Activated CD4-positive, alpha-beta T cell treated with anti-CD3 and anti-CD28 coated beads for 36 hours (primary cell): ENCODE measurements around the gene C17orf67. TPM values are rescaled to one million over a fixed set of nuclear protein-coding genes. Genes with fewer than 3 reads are reported as not detected.

ENCODE experiments used
- ATAC-seq: fragments of 200-7000 bp; cut with Tn5 transposase; one replicate; pipeline ENCODE4 v1.10.0; 2021; ENCODE audit warnings: mild to moderate bottlenecking, moderate library complexity
- CTCF ChIA-PET: fragments of 350-600 bp; sonication (Branson Sonifier 250); formaldehyde crosslinking; loops from one replicate; lab custom pipeline; 2021; ENCODE audit warnings: antibody characterized with exemption; lab: Charles Lee
- POLR2A ChIA-PET: fragments of 350-600 bp; sonication (Branson Sonifier 250); formaldehyde crosslinking; loops from one replicate; lab custom pipeline; 2021; ENCODE audit warnings: antibody characterized with exemption, inconsistent platforms; lab: Charles Lee
- DNase-seq: peaks from one replicate; pipeline ENCODE4 v3.0.0-alpha.2; 2020
- H3K27ac Mint-ChIP-seq: one replicate; pipeline ENCODE4 v1.8.0; 2021; ENCODE audit warnings: mixed read lengths
- H3K27me3 Mint-ChIP-seq: one replicate; pipeline ENCODE4 v1.8.0; 2021; ENCODE audit warnings: mixed read lengths
- H3K36me3 Mint-ChIP-seq: one replicate; pipeline ENCODE4 v1.8.0; 2021; ENCODE audit warnings: low read depth, mixed read lengths
- H3K4me1 Mint-ChIP-seq: one replicate; pipeline ENCODE4 v1.8.0; 2021; ENCODE audit warnings: mixed read lengths
- H3K4me3 Mint-ChIP-seq: one replicate; pipeline ENCODE4 v1.8.0; 2021; ENCODE audit warnings: mild to moderate bottlenecking, moderate library complexity, mixed read lengths
- H3K9me3 Mint-ChIP-seq: one replicate; pipeline ENCODE4 v1.8.0; 2021; ENCODE audit warnings: low read depth, mixed read lengths
- intact Hi-C, 2 experiments: fragments of 100-400 bp; cut with DNase I in 1 of 2; cut with micrococcal nuclease in 1 of 2; formaldehyde crosslinking; loops; one replicate each; pipeline versions ENCODE4 v1.14.2 to v1.15.1; 2022 to 2024; cut with DNase I, micrococcal nuclease
- total RNA-seq, 2 experiments: library from RNA; stranded (reverse); gene quantifications; one replicate each; pipeline ENCODE4 v1.2.3, GENCODE V29; 2021

Gene C17orf67
- total RNA-seq = 1 to 10 TPM; 4.0 to 5.0 TPM

- Mint-ChIP-seq H3K27ac (peak within 1 kb of the TSS; percentile 90), H3K4me1 (peaks cover 62% of the 10 kb centered on the region), H3K27me3 (no peaks in the 10 kb centered on the region), H3K9me3 (no peaks in the 10 kb centered on the region), H3K36me3 (peaks cover 49% of the 10 kb centered on the region), H3K4me3 (peak within 1 kb of the TSS; percentile 86)
- intact Hi-C loops = loop anchor here (1.0 to 10.0 kb wide), 17 partner anchors 15 to 1683 kb away; partner anchors contain the start of genes AKAP1 (in 2 of the 2), COIL (in 2 of the 2), DYNLL2 (in 1 of the 2) and MMD (in 1 of the 2)
- POLR2A ChIA-PET = interaction anchor here (0.6 to 1.4 kb wide), 2 partner anchors 18 to 127 kb away, joined by 3 to 5 read pairs; partner anchors contain the start of gene COIL
- ATAC-seq = peak; percentile 93
- CTCF ChIA-PET = interaction anchor here (0.6 to 4.1 kb wide), 6 partner anchors 10 to 1768 kb away, joined by 3 to 26 read pairs (median 4); partner anchors contain the start of gene MRPS23
- peak; percentile 100 for DNase-seq
Measured at GRCh38 chr17:56833809-56834379, at the start of gene C17orf67, which contains the start of gene DGKE. Gene C17orf67, minus strand, starts transcription at chr17:56833920. Its CDS starts 18,110 bp downstream, at chr17:56815810. Gene DGKE, plus strand, starts transcription at chr17:56834151. Its CDS starts 645 bp downstream, at chr17:56834796.

DNA sequence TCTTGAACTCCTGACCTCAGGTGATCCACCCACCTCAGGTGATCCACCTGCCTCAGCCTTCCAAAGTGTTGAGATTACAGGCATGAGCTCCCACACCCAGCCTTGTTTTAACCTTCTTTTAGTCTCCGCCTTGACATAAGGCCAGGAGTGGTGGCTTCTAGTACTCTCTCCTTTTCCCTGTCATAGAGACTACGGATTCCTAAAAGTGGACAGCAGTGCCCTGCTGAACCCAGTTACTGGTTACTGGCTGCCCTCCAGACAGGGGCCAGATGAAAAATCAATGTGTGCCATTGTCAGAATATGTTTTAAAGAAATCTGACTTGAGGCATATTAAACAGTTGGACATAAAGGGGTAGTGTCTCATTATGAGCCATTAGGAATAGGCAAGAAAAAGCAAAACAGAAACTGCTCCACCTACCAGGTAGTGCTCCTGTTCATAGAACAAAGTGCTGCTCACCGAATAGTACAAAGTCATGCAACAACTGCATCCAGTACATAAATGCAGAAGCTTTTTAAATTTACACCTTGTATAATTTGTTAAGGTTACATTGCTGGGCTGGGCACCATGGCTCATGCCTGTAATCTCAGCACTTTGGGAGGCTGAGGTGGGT is 48.1 kb upstream of the C17orf67 start:
- ATAC-seq (no peak), DNase-seq (no peak)
- CTCF ChIA-PET = no interaction called here
- intact Hi-C loops = no loop called here
- Mint-ChIP-seq H3K27ac (no peak overlapping the region), H3K36me3 (peaks cover 9% of the 10 kb centered on the region), H3K9me3 (no peaks in the 10 kb centered on the region), H3K4me1 (no peaks in the 10 kb centered on the region), H3K27me3 (no peaks in the 10 kb centered on the region), H3K4me3 (no peak overlapping the region)
- POLR2A ChIA-PET = no interaction called here

GRCh38 chr17:56880571-56880970 is 46.9 kb upstream of the C17orf67 start:
- intact Hi-C loops = no loop called here
- H3K9me3 Mint-ChIP-seq = no peaks in the 10 kb centered on the region
- CTCF ChIA-PET = interaction anchor here (1.2 kb wide), 1 partner anchor 11 kb away, joined by 3 read pairs; no protein-coding TSS in a partner anchor
- H3K4me3 Mint-ChIP-seq = no peak overlapping the region
- H3K36me3 Mint-ChIP-seq = peaks cover 4% of the 10 kb centered on the region
- H3K27me3 Mint-ChIP-seq = peaks cover 2% of the 10 kb centered on the region
- no peak overlapping the region for H3K27ac Mint-ChIP-seq
- ATAC-seq (no peak), DNase-seq (no peak)
- POLR2A ChIA-PET = no interaction called here
- H3K4me1 Mint-ChIP-seq = no peaks in the 10 kb centered on the region

DNA sequence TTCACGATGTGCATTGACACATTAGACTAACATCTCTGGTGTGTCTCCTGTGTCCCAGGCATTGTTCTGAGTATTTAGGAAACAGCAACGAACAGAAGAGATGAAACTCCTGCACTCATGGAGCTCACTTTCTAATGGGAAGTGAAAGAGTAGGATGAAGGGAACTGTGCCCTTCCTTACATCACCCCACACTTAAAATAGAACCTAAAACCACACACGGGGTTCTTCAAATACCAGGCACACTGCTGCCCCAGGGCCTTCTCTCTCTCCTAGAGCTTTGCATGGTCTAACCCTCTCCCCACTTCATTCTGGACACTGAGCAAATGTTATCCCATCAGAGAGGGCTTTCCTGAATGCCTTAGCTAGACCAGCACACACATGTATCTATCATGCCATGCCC is 46.4 kb upstream of the C17orf67 start:
- peaks cover under 1% of the 10 kb centered on the region for H3K36me3 Mint-ChIP-seq
- no peak overlapping the region for H3K27ac Mint-ChIP-seq
- CTCF ChIA-PET = interaction anchor here (1.0 to 1.2 kb wide), 2 partner anchors 11 to 37 kb away, joined by 3 read pairs; no protein-coding TSS in a partner anchor
- POLR2A ChIA-PET = no interaction called here
- no peaks in the 10 kb centered on the region for H3K9me3 Mint-ChIP-seq
- intact Hi-C loops = no loop called here
- ATAC-seq = no peak
- H3K27me3 Mint-ChIP-seq = peaks cover 2% of the 10 kb centered on the region
- H3K4me1 Mint-ChIP-seq = no peaks in the 10 kb centered on the region
- H3K4me3 Mint-ChIP-seq = no peak overlapping the region
- DNase-seq = no peak

GRCh38 chr17:56879280-56879679 is 45.6 kb upstream of the C17orf67 start:
- ATAC-seq (no peak), DNase-seq (no peak)
- no peak overlapping the region for H3K27ac Mint-ChIP-seq
- H3K4me3 Mint-ChIP-seq = no peak overlapping the region
- H3K36me3 Mint-ChIP-seq = no peaks in the 10 kb centered on the region
- POLR2A ChIA-PET = no interaction called here
- no peaks in the 10 kb centered on the region for H3K9me3 Mint-ChIP-seq
- CTCF ChIA-PET = interaction anchor here (1.0 to 1.3 kb wide), 3 partner anchors 12 to 36 kb away, joined by 3 to 4 read pairs (median 3); no protein-coding TSS in a partner anchor
- H3K27me3 Mint-ChIP-seq = peaks cover 2% of the 10 kb centered on the region
- intact Hi-C loops = no loop called here
- no peaks in the 10 kb centered on the region for H3K4me1 Mint-ChIP-seq

DNA sequence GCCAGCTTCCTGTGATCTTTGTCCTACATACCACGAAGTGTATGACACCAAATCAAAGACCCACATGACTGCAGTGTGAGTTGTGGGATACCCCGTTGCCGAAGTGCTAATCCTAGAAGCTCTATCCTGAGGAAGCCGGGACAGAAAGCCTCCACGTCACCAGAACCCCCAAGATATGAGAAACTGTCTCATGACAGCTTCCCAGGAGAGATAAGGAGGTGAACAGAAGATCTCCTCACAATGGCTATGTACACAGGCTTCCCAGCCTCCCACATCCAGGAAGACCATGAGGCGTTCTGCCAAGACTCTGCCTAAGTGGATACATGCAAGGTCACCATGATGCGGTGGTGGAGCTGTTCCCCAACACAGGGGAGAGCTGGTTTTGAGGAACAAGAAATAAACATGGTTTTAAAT is 43.1 kb upstream of the C17orf67 start:
- H3K4me3 Mint-ChIP-seq = no peak overlapping the region
- H3K36me3 Mint-ChIP-seq = no peaks in the 10 kb centered on the region
- ATAC-seq = no peak
- H3K4me1 Mint-ChIP-seq = no peaks in the 10 kb centered on the region
- CTCF ChIA-PET = interaction anchor here (1.1 to 1.9 kb wide), 2 partner anchors 28 to 57 kb away, joined by 3 to 5 read pairs; no protein-coding TSS in a partner anchor
- no peak overlapping the region for H3K27ac Mint-ChIP-seq
- intact Hi-C loops = no loop called here
- POLR2A ChIA-PET = interaction anchor here (0.7 kb wide), 1 partner anchor 22 kb away, joined by 3 read pairs; no protein-coding TSS in a partner anchor
- peaks cover 4% of the 10 kb centered on the region for H3K27me3 Mint-ChIP-seq
- no peak for DNase-seq
- H3K9me3 Mint-ChIP-seq = no peaks in the 10 kb centered on the region

- peak; percentile 82 for ATAC-seq
- intact Hi-C loops = loop anchor here in 1 of 2 experiments (1.0 kb wide), 2 partner anchors 36 to 49 kb away; partner anchors contain the start of gene DGKE
- CTCF ChIA-PET = interaction anchor here (0.6 to 4.0 kb wide), 7 partner anchors 16 to 50 kb away, joined by 3 to 17 read pairs (median 3); no protein-coding TSS in a partner anchor
- POLR2A ChIA-PET = interaction anchor here (0.6 to 0.8 kb wide), 3 partner anchors 25 to 262 kb away, joined by 3 read pairs; partner anchors contain the start of gene SCPEP1
- Mint-ChIP-seq H3K9me3 (no peaks in the 10 kb centered on the region), H3K27ac (peak overlapping the region; percentile 90), H3K27me3 (peaks cover 1% of the 10 kb centered on the region), H3K4me3 (no peak overlapping the region), H3K36me3 (no peaks in the 10 kb centered on the region), H3K4me1 (peaks cover 16% of the 10 kb centered on the region)
- peak; percentile 62 for DNase-seq
Measured at GRCh38 chr17:56870081-56870651, 36.4 kb upstream of the C17orf67 start.

DNA sequence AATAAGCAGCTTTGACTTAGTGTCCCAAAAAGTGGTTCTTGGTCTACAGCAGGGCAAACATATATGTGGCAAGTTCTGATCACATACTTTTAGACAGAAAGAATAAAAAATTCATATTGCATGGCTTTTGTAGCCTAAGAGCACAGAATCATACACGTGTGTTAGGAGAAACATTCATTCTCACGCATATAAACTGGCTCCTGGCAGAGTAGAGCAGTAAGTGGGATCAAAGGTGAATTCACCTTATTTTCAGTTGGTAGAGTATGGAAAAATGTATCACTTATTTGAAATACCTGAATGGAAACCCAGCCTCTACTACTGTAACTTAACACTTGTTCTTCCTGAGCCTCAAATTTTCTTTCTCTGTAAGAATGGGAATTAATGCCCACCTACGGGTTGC is 35.0 kb upstream of the C17orf67 start:
- H3K27me3 Mint-ChIP-seq = peaks cover under 1% of the 10 kb centered on the region
- intact Hi-C loops = no loop called here
- peak overlapping the region; percentile 76 for H3K27ac Mint-ChIP-seq
- no peaks in the 10 kb centered on the region for H3K9me3 Mint-ChIP-seq
- CTCF ChIA-PET = interaction anchor here (0.9 to 1.9 kb wide), 3 partner anchors 18 to 51 kb away, joined by 3 to 5 read pairs (median 3); no protein-coding TSS in a partner anchor
- POLR2A ChIA-PET = no interaction called here
- H3K4me1 Mint-ChIP-seq = peaks cover 16% of the 10 kb centered on the region
- no peak for DNase-seq
- peaks cover 5% of the 10 kb centered on the region for H3K36me3 Mint-ChIP-seq
- H3K4me3 Mint-ChIP-seq = no peak overlapping the region
- no peak for ATAC-seq

- Mint-ChIP-seq H3K4me1 (peaks cover 16% of the 10 kb centered on the region), H3K36me3 (peaks cover 5% of the 10 kb centered on the region), H3K9me3 (no peaks in the 10 kb centered on the region), H3K27me3 (no peaks in the 10 kb centered on the region), H3K4me3 (no peak overlapping the region), H3K27ac (peak overlapping the region; percentile 76)
- ATAC-seq (no peak), DNase-seq (no peak)
- ChIA-PET POLR2A (no interaction called here), CTCF (interaction anchor here (0.6 to 3.1 kb wide), 5 partner anchors 29 to 100 kb away, joined by 3 to 11 read pairs (median 3); no protein-coding TSS in a partner anchor)
- intact Hi-C loops = no loop called here
Measured at GRCh38 chr17:56867948-56868376, 34.2 kb upstream of the C17orf67 start.

DNA sequence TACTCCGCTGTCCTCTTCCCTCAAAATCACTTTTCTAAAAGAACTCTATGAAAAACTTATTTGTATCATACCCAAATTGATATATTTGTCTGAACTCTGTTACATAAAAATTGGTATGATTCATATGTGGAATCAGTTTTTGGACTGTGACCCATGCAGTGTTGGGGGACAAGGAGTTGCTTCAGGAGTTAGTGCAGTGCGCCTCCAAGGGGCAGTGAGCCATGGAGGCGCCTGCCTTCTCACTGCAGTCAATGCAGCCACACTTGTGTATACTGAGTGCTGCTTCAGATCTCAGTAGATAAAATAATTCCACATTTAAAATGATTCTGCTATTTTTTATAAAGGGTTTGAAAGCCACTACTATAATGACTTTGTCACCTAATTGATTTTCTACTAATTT is 32.8 kb upstream of the C17orf67 start:
- Mint-ChIP-seq H3K27ac (no peak overlapping the region), H3K4me3 (no peak overlapping the region), H3K9me3 (no peaks in the 10 kb centered on the region), H3K4me1 (peaks cover 16% of the 10 kb centered on the region), H3K27me3 (no peaks in the 10 kb centered on the region), H3K36me3 (peaks cover 13% of the 10 kb centered on the region)
- ChIA-PET CTCF (interaction anchor here (3.1 kb wide), 1 partner anchor 47 kb away, joined by 11 read pairs; no protein-coding TSS in a partner anchor), POLR2A (no interaction called here)
- ATAC-seq (no peak), DNase-seq (no peak)
- intact Hi-C loops = no loop called here

- CTCF ChIA-PET = interaction anchor here (3.1 kb wide), 1 partner anchor 47 kb away, joined by 11 read pairs; no protein-coding TSS in a partner anchor
- DNase-seq (no peak), ATAC-seq (no peak)
- Mint-ChIP-seq H3K4me1 (peaks cover 16% of the 10 kb centered on the region), H3K36me3 (peaks cover 16% of the 10 kb centered on the region), H3K9me3 (no peaks in the 10 kb centered on the region), H3K27ac (no peak overlapping the region), H3K27me3 (no peaks in the 10 kb centered on the region), H3K4me3 (no peak overlapping the region)
- POLR2A ChIA-PET = no interaction called here
- intact Hi-C loops = no loop called here
Measured at GRCh38 chr17:56866076-56866475, 32.4 kb upstream of the C17orf67 start.
